GM19193 (cell line): ENCODE results near the gene BSX.

Experiments
- POLR2A ChIP-seq: IDR thresholded peaks from 4 replicates; pipeline ENCODE4 v1.6.1; 2011; ENCODE audit not compliant: insufficient read depth, insufficient read length; ENCODE audit errors: extremely low read depth

BSX gene

GRCh38 chr11:122981388-122982264 lies at the start of gene BSX:
Gene BSX, minus strand, starts transcription at chr11:122981834. Its CDS starts 163 bp downstream, at chr11:122981671.
- TF ChIP-seq POLR2A = no peak

DNA sequence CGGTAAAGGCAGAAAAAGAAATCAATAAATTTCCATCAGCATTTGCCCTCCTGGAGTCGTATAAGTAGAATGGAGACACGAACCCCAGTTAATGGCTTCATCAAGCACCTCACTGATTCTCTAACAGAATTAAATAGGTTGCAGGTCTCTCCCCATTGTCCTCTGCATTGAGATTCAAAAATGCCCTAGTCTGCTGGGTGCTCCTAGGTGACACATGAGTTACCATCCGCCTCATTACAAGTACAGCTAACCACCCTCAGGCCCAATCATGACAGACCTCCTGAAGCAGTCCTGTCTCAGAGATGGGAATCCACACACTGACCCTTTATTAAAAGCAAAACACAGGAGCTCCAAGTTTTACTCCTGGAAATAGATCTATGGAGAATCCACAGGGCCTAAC lies 48.9 kb upstream of the BSX start:
- no peak for TF ChIP-seq POLR2A

GRCh38 chr11:123020968-123021367 lies 39.3 kb upstream of the BSX start:
- TF ChIP-seq POLR2A = no peak

GRCh38 chr11:123018702-123019101 lies 37.1 kb upstream of the BSX start:
- no peak for TF ChIP-seq POLR2A

- TF ChIP-seq POLR2A = no peak
These were observed 29.9 kb upstream of the BSX start for GRCh38 chr11:123011510-123011909.

GRCh38 chr11:123006860-123007542 lies 25.4 kb upstream of the BSX start:
- TF ChIP-seq POLR2A = no peak

DNA sequence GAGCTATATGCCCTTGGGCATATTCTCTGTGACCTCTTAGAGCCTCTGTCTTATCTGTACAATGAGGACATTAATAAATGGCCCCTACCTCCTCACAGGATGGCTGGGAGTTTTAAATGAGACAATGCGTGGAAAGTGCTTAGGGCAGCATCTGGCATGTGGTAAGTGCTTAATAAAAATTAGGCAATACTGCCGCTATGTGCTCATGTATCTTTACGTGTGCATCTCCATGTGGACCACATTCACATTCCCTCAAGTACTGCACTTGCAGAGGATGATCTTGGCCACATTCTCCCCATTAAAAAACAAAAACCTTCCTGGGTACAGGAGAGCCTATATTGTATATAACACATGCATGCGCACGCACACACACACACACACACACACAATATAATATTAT lies 19.1 kb upstream of the BSX start:
- no peak for TF ChIP-seq POLR2A

- no peak for TF ChIP-seq POLR2A
These were observed 17.2 kb upstream of the BSX start for GRCh38 chr11:122998727-122999366.

GRCh38 chr11:122995526-122995925 lies 13.9 kb upstream of the BSX start:
- no peak for TF ChIP-seq POLR2A

DNA sequence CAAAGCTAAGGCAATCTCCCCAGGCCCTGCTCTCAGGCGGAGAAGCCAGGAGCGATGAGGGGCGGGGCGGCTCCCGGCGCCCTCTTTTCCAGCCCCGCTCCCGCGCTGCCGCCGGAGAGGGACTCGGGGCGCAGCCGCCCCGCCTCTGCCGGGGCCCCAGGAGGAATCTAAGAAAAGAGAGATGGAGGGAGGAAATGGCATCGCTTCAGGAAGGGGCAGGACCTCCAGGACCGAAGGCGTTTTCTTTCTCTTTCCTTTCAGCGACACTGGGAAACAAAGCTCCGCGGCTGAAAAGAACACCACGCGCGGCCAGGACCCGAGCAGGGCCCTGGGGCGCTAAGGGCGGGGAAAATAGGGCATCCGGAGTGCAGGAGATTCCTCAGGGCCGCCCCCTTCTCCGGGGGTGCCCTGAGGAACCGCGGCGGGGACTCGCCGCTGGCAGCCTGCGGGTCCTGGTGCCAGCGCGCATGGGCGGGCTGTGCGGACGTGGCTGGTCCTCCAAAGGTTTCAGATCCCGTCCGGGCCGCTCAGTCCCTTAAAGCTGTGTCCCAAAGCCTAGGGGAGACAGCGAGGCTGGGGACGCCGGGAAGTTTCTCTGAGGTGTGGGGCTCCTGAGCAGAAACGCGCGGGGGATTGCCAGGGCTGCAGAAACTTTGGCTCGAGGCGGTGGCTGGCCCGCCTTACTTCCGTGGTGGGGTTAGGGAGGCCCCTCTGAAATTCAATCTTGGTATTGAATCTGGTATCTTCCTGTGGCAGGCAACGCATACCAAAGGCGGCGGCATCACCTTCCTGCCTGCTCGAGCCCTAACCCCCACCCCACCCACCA lies 2.8 kb upstream of the BSX start:
- TF ChIP-seq POLR2A = no peak

DNA sequence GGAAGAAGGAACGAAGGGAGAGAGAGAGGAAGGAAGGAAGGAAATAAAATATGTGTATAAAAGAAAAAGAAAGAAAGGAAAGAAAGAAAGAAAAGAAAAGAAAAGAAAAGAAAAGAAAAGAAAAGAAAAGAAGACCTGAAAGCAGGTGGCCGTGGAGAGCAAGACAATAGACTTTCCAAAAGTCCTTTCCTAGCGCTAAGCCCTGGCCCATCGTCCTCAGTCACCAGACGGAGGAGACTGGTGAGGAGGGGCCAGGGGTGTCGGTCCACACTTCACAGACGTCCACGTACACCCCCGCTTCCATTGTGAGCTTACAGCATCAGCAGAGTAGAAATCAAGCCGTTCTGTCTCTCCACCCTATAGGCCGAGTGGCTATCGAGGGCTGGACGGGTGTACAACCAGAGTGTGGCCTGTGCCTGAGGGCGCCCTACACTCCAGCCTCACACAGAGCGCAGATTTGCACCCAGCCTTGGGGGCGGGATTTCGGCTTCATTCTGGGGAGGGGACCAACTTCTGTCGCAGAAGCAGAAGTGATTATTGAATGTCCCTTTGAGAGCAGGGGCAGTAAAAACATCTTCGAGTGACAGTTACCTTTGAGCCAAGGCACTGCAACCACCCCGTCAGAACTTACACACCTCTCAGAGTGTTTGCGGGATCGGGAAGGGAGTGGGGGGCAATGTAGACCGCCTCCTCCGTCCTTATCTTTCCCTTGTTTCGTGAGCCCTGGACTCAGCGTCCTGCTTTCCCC lies 2.0 kb upstream of the BSX start:
- no peak for TF ChIP-seq POLR2A

- no peak for TF ChIP-seq POLR2A
These were observed 1.6 kb downstream of the BSX start for GRCh38 chr11:122979815-122980595.

- no peak for TF ChIP-seq POLR2A
These were observed 2.4 kb downstream of the BSX start for GRCh38 chr11:122979103-122979814.

DNA sequence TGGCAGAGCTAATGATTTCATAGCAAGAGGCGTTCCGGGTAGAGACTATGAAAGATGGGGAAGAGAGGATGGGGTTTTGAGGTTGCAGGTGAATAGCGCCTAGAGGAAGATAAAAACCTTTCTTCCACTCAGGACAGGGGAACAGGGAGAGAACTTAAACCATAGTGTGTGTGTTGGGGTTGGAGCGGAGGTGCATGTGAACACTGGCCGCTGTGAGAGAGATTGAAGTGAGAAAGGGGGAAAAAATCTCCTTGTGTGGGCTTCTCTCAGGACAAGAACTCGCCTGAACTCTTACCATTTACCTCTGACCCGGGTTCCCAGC lies 3.4 kb downstream of the BSX start:
- TF ChIP-seq POLR2A = no peak
